GM04504 (cell line): ENCODE results near the gene UGT2B17.
"Not testable (repeated sequence)": the region's sequence is repeated elsewhere in the genome, so short reads cannot be mapped to it uniquely, and the experiment has no call there.

ENCODE experiments used
- DNase-seq: peaks from one replicate; pipeline ENCODE4 v3.0.0-alpha.2; 2012; ENCODE audit warnings: low read depth

UGT2B17 gene

DNA sequence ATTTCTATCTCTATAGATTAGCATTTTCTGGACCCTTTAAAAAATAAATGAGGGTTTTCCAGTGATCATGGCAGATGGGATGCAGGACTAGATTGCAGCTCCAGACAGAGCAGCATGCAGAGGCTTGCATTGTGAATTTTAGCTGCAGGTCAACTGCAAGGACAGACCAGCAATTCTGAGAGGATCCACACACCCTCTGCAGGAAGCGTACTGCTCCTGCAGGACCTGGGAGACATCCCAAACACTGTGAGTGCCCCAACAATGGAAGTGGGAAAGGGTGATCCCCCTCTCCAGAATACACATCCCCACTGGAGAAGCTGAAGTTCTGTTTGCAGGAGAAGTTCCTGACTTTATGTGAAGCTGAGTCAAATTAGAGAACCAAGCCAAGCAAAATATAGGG is 7.1 kb downstream of the UGT2B17 start:
- not testable (repeated sequence) for DNase-seq

DNA sequence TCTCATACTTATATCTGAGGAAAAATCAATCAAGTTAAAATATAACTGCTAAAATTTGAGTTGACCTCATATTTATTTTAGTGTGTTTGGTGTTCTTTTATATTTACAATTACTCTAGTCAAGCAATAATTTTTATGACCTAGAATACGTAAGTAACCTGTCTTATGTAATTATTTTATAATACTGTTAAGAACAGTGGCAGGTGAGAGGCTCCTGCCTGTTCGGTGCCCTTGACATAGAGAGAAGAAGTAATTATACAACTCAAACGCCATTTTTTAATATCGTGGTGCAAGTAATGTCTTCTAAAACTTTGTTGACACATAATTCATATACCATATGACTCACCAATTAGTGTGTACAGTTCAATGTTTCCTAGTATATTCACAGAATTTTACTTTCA is 7.6 kb downstream of the UGT2B17 start:
- DNase-seq, result not testable (repeated sequence)

DNA sequence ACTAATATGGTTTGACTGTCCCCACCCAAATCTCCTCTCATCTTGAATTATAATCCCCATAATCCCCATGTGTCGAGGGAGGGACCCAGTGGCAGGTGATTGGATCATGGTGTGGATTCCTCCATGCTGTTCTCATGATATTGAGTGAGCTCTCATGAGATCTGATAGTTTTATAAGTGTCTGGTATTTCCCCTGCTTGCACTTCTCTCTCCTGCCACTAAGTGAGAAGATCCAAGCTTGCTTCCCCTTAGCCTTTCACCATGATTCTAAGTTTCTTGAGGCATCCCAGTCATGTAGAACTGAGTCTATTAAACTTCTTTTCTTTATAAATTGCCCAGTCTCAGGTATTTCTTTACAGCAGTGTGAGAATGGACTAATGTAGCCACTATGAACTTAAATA is 9.8 kb downstream of the UGT2B17 start:
- DNase-seq, result not testable (repeated sequence)

DNA sequence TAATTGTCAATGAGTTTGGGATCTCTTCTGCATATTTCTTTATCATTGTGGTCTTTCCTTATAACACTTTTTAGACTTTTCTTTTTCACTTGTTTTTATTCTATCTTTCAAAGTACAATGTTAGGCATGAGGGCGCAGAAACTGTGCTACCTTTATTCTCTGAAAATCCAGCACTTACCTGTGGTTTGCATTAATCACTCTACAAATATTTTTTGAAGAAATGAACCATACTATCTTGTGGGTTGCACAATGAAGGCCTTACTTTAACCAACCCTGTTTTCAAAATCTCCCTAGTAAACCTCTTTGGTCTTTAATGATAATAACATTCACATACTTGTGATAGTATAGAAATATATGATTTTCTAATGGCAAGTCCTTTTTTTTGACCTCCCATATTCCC is 11.0 kb downstream of the UGT2B17 start:
- DNase-seq, result not testable (repeated sequence)

DNA sequence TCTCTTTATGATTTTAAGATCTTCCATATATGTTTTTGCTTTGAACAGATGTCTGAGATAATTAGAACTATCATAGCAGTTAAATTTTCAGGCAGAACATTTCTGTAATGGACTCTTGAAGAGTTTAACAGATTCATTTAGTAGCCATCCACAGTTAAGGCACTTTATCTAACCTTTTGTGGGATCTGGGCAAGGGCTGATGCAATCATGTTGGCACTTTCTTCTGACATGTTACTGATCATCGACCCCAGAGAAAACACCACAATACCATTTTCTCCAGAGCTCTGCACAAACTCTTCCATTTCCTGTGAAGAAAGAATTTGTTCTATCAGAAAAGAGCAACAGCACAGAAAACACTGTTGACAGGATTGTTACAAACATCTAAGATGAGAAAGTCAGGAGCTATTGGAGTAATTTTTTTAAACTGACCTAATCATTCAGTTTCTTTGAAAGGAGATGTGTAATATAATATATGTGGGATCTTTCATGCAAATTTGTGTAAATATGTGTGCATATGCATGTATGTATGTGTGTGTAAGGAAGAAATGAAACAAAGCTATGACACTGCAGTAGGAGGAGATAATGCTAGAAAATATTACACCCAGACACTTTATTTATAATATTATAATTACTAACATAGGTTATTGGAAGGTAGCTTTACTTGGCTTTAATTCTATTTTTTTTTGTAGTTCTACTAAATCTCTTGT is 15.6 kb downstream of the UGT2B17 start:
- DNase-seq, result not testable (repeated sequence)

DNA sequence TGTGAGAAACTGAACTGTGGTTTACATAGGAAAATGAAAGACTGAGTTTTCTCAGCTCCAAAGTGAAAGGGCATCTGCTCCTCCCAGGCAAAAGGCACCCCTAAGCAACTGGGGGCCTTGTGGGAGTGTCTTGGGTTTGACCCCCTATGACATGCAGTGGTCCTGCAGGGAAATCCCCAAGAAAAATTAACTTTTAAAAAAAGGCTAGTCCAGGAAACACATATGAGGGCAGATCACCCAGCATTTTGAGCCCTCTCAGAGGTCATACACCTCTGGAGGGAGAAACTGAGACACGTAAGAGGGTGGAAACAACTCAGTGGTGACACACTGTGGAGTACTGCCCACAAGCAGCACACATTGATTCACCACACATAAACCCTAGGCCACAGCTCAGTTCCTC is 22.3 kb downstream of the UGT2B17 start:
- not testable (repeated sequence) for DNase-seq

DNA sequence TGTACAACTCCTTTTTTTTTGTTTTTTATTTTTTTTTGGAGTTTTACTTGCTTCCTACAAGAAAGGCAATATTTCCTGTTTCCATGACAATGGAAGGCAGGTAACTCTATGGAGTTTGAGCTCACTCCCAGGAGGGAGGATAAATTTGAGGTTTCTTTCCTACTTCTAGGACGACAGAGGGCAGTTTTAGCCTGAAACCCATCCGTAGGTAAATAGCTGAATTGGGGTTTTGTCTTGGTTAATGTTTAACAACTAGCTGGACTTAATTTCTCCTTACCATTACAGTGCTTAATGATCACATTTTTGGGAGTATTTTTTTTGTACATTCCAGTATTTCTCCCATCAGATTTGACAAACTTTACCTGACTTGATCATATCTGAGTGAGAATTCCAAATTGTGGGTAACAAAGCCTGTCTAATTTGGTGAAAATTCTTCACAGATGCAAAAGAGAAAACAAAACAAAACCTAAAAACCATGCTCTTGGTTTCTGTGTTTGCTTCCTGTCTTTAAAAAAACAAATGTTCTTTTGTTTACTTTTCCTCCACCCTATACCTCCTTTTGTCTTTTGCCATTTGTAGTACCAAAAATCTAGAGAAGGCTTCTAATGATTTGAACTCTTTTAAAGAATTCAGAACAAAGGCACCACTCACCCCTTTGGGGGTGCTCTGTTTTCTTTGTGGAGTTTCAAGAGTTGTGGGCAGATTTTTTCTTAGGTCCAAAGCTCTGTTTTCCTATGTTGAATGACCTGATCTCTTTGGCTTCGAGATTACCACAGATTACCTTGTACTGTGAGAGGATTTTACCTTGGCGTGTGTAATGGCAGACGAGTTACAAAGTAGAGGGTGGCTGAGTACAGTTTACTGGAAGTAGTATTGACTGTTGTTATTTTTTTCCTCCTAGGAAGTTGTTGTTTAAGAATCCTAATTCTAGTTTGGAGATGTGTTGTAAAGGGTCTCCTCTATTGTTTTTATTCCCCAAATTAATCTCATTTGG is 23.0 kb downstream of the UGT2B17 start:
- DNase-seq, result not testable (repeated sequence)

DNA sequence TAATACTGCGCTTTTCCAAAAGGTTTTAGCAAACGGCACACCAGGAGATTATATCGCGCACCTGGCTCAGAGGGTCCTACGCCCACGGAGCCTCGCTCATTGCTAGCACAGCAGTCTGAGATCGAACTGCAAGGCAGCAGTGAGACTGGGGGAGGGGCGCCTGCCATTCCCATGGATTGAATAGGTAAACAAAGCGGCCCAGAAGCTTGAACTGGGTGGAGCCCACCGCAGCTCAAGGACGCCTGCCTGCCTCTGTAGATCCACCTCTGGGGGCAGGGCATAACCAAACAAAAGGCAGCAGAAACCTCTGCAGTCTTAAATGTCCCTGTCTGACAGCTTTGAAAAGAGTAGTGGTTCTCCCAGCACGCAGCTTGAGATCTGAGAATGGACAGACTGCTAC is 33.4 kb downstream of the UGT2B17 start:
- not testable (repeated sequence) for DNase-seq

DNA sequence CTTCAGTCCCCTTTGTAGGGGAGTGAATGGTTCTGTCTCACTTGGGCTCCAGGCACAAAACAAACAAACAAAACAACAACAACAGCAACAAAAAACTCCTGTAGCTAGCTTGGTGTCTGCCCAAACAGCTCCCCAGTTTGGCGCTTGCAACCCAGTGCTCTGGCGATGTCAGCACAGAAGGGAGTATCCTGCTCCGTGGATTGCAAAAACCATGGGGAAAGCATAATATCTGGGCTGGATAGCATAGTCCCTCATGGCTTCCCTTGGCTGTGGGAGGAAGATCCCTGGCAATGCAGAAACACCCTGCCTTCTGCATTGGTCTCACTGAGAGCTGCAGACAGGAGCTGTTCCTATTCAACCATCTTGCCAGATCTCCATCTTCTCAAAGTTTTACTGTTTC is 39.7 kb downstream of the UGT2B17 start:
- DNase-seq, result no peak

DNA sequence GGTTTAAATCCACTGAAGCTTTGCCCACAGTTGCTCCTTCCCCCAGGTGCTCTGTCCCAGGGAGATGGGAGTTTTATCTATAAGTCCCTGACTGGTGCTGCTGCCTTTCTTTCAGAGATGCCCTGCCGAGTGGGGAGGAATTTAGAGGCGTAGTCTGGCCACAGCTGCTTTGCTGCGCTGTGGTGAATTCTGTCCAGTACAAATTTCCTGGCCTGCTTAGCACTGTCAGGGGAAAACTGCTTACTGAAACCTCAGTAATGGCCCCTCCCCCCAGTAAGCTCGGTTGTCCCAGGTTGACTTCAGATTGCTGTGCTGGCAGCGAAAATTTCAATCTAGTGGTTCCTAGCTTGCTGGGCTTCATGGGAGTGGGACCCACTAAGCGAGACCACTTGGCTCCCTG is 40.1 kb downstream of the UGT2B17 start:
- DNase-seq, result no peak

DNA sequence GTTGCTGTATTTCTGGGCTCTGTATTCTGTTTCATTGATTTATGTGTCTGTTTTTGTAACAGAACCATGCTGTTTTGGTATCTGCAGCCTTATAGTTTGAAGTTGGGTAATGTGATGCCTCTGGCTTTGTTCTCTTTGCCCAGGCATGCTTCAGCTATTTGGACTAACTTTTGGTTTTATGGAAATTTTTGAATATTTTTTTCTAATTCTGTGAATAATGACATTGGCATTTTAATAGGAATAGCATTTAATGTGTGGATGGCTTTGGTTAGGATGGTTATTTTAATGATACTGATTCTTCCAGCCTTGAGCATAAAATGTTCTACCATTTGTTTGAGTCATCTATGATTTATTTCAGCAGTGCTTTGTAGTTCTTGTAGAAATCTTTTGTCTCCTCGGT is 53.9 kb downstream of the UGT2B17 start:
- not testable (repeated sequence) for DNase-seq

DNA sequence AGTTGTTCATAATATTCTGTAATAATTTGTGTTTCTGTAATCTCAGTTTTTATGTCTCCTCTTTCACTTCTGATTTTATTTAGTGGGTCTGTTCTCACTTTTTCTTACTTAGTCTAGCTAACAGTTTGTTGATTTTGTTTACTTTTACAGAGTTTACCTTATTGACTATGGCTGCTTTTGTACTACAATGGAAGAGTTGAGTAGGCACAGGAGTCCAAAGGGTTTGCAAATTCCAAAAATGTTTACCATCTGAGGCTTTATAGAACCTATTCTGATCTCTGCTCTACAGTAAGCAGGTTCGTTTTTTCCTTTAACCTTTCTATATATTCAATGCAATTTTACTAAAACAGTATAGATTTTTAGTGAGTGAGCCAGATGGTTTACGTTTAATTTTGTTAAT is 55.1 kb downstream of the UGT2B17 start:
- DNase-seq, result no peak

DNA sequence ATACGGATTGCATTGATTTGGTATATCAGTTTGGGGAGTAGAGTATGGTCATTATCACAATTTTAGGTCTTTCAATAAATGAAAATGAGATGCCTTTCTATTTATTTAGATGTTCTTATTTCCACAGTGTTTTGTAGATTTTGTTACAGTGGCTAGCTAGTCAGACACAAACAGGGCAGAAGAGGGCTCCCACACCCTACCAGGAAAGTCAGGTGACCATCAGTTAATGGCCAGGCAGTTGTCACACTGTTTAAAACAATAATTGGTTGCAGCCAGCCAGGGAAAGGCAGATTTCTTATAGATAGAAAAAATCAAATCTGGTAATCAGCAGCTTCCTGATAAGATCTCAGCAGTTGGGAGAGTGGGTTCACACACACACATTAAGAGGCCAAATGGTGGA is 57.2 kb downstream of the UGT2B17 start:
- DNase-seq, result no peak

DNA sequence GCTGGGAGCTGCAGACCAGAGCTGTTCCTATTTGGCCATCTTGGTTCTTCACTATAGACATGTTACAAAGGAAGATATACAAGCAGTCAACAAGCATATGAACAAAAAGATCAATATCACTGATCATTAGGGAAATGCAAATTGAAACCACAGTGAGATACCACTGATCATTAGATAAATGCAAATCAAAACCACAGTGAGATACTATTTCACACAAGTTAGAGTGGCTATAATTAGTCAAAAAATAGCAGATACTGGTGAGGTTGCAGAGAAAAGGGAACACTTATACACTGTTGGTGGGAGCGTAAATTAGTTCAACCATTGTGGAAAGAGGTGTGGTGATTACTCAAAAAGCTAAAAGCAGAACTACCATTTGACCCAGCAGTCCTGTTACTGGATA is 70.7 kb downstream of the UGT2B17 start:
- not testable (repeated sequence) for DNase-seq

DNA sequence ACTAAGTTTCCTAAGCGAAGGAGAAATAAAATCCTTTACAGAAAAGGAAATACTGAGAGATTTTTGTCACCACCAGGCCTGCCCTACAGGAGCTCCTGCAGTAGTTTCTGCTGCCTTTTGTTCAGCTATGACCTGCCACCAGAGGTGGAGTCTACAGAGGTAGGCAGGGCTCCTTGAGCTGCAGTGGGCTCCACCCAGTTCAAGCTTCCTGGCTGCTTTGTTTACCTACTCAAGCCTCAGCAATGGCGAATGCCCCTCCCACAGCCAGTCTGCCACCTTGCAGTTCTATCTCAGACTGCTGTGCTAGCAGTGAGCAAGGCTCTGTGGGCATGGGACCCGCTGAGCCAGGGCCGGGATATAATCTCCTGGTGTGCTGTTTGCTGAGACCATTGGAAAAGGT is 71.3 kb downstream of the UGT2B17 start:
- not testable (repeated sequence) for DNase-seq

DNA sequence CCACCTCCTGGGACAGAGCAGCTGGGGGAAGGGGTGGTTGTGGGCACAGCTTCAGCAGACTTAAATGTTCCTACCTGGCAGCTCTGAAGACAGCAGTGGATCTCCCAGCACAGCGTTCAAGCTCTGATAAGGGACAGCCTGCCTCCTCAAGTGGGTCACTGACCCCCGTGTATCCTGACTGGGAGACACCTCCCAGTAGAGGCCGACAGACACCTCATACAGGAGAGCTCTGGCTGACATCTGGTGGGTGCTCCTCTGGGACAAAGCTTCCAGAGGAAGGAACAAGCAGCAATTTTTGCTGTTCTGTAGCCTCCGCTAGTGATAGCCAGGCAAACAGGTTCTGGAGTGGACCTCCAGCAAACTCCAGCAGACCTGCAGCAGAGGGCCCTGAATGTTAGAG is 72.7 kb downstream of the UGT2B17 start:
- DNase-seq, result not testable (repeated sequence)

DNA sequence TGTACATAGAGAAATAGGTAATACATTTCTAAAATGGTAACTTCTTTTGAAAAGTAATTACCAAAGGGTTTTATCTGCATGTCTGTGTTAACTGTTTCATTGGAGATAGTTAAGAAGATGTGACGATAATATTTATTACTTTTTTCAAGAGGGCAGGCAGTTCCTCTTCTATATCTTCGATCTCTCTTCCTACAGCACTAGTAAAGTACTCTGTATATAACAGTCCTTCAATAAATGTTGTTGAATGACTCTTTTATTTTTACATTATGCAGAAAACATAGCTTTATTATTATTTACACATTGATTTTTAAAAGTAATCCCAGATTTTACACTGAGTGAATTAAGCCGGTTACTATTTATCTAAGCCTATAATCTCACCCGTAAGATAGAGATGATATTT is 77.1 kb downstream of the UGT2B17 start:
- no peak for DNase-seq

DNA sequence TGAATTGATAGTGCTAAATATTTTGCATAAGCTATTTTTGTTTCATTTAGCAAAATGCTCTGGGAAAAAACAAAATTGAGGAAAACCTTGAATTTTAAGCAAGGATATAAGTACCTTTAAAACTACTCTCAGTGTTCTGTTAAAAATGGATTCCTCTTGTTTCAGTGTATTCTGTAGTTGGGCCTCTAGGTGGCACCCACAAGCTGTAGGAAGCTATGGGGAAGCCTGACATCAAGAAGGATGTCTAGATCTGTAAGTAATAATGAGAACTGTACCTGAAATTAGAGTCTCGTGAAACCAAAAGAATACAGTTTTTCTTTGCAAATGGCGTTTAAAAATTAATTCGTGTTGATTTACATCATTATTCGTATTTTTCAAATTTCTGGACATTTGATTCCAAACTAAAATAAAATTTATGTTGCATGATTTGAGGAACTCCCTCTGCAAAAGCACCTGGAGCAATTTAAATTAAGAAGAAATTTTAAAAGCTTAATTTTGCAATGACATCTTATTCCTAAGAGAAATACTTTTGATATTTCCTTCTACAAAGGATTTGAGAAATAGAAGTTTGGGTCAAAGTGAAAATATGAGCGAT is 77.6 kb downstream of the UGT2B17 start:
- DNase-seq, result peak; percentile 9

DNA sequence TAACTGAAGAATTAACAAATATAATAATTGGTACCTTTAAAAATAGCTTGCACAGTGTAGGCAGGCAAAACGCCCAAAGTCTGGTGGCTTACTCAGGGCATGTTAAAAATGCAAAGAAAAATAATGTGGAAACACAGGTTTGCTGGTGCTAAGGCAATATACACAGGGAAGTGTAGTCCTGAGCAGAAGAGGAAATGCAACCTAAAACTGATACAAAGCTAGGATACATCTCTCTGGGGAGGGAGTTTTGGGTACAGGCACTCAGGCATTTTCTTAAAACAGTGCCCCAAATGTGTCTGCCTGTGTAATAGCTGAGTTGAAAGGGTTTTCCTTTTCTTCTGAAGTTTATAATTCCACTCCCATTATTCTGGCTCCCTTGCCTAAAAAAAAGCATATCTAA is 81.4 kb downstream of the UGT2B17 start:
- DNase-seq, result no peak

DNA sequence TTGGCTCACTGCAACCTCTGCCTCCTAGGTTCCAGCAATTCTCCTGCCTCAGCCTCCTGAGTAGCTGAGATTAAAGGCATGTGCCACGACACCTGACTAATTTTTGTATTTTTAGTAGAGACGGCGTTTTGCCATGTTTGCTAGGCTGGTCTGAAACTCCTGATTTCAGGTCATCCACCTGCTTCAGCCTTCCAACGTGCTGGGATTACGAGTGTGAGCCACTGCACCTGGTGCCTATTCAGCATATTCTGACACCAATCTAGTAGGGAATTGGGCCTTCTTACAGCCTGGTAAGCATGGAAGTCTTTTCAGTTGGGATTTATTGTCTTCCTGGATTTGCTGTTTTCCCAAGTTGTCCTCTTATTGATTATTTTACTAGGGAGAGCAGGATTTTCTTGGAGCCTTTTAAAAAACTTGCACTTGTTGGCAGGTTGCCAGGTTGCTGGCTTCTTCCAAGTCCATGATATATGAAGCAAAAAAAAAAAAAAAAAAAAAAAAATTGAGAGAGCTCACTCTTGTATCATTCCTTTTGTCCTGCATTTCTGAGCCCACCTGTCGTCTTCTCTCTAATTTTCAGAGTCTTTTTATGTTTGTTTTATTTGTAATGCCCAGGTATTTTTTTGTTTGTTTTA is 85.2 kb downstream of the UGT2B17 start:
- DNase-seq, result no peak

DNA sequence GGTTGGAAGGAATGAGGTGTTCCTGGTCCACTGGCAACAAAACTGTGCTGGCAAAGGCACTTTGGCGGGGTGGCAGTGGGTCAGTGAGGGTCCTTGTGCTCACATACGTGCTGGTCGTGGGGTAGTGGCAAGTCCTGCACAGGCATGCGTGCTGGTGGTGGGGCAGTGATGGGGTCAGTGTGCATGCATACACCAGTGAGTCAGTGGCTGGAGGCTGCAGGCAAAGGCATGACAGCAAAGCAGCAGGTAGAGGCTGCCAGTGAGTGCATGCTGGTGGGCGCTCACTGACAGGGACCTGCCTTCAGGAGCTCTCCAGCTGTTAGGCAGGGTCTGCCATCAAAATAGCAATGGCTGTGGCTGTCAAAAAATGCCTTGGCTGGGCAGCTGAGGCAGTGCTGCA is 86.8 kb downstream of the UGT2B17 start:
- no peak for DNase-seq
